Measurements from ENCODE around the gene MRPS15. TPM values are rescaled to one million over a fixed set of nuclear protein-coding genes. Genes with fewer than 3 reads are reported as not detected.

The MRPS15 gene
- total and polyA plus RNA-seq, 2 donors (not counting 3 experiments of a cell fraction or from before 2014, with no cell fraction given) = 47.1 to 105 TPM

GRCh38 chr1:36432616-36433015, 31.6 kb downstream of the MRPS15 start:
- ChIA-PET CTCF (interaction anchor here (1.3 kb wide), 1 partner anchor 8 kb away, joined by 5 read pairs; no protein-coding TSS in a partner anchor), POLR2A (no interaction called here)
- dilution Hi-C loops (cut with MboI; ENCODE audit: extremely low pct_ligation_motif_present, low sequenced_read_pairs) = no loop called here
- Histone ChIP-seq H3K4me2 (ENCODE audit: insufficient read depth, low read length) (no peak overlapping the region), H3K27me3 (ENCODE audit: control insufficient read depth in 2 of 2, insufficient read depth in 2 of 2, low read length in 2 of 2) (no peaks in the 10 kb centered on the region), H3K9me1 (replicated peaks; ENCODE audit: control insufficient read depth, extremely low read depth, insufficient read depth, low read length) (no peaks in the 10 kb centered on the region), H4K20me1 (replicated peaks; ENCODE audit: control insufficient read depth, extremely low read depth, insufficient read depth, low read length) (no peaks in the 10 kb centered on the region), H3K4me1 (ENCODE audit: control insufficient read depth, extremely low read depth, insufficient read depth, low read length) (peaks cover 6% of the 10 kb centered on the region), H3K36me3 (ENCODE audit: control insufficient read depth in 2 of 2, extremely low read depth in 1 of 2, insufficient read depth in 2 of 2, low read length in 2 of 2) (no peaks in the 10 kb centered on the region), H3K4me3 (replicated peaks in 1 of 3; ENCODE audit: insufficient read depth in 1 of 3, low read depth in 1 of 3, low read length in 3 of 3) (no peak overlapping the region), H3K9ac (replicated peaks; ENCODE audit: extremely low read depth, insufficient read depth, low read length) (no peak overlapping the region), H3K79me2 (ENCODE audit: control insufficient read depth, insufficient read depth, low read length) (no peaks in the 10 kb centered on the region), H3K9me3 (replicated peaks; ENCODE audit: control insufficient read depth, insufficient read depth, low read length) (no peaks in the 10 kb centered on the region), H2AFZ (ENCODE audit: low read depth, low read length) (no peak overlapping the region), H3K27ac (ENCODE audit: insufficient read depth, low read depth, low read length) (no peak overlapping the region)
- BruUV-seq (replicated peaks) = no TSS peak
- TF ChIP-seq CTCF (IDR thresholded peaks at IDR 0.05; ENCODE audit: extremely low read depth in 1 of 2, insufficient read depth in 1 of 2, low read depth in 1 of 2, low read length in 2 of 2) (no peak), MYC (IDR thresholded peaks at IDR 0.05; ENCODE audit: low read depth, low read length) (no peak), POLR2AphosphoS5 (IDR thresholded peaks at IDR 0.05; ENCODE audit: insufficient read depth, low read depth, low read length) (no peak), JUN (IDR thresholded peaks at IDR 0.05; ENCODE audit: borderline replicate concordance, insufficient read depth, insufficient read length, low read depth) (no peak), GATA2 (IDR thresholded peaks at IDR 0.05; ENCODE audit: insufficient read depth, insufficient read length, low read depth, low read length) (no peak), EZH2 (IDR thresholded peaks at IDR 0.05; ENCODE audit: borderline replicate concordance, low read depth, low read length, severe bottlenecking) (no peak), POLR2A (IDR thresholded peaks at IDR 0.05; ENCODE audit: low read depth, low read length) (no peak), MAX (IDR thresholded peaks at IDR 0.05; ENCODE audit: insufficient read depth, insufficient read length) (no peak), FOS (IDR thresholded peaks at IDR 0.05; ENCODE audit: borderline replicate concordance, insufficient read depth, low read length) (no peak)
- no peak for FAIRE-seq
- peak; percentile 68 for DNase-seq (ENCODE audit: low read depth, low spot score)
- intact Hi-C loops (cut with micrococcal nuclease) = no loop called here

Measured in endothelial cell of umbilical vein (primary cell).